GM06990 (cell line): ENCODE results near the gene LGI1.

Experiments used
- DNase-seq: peaks from one replicate; pipeline ENCODE4 v3.0.0-alpha.2; 2011; ENCODE audit not compliant: insufficient read length; ENCODE audit errors: extremely low read depth
- H3K27me3 ChIP-seq: replicated peaks from 2 replicates; pipeline ENCODE4 v1.6.0; 2011; ENCODE audit warnings: low read length; ENCODE audit not compliant: control insufficient read depth, insufficient read depth
- H3K36me3 ChIP-seq: 2 replicates; pipeline ENCODE4 v1.5.1; 2011; ENCODE audit warnings: low read length; ENCODE audit not compliant: control insufficient read depth, insufficient read depth
- H3K4me3 ChIP-seq: replicated peaks from 2 replicates; pipeline ENCODE4 v1.5.1; 2011; ENCODE audit warnings: low read depth, mild to moderate bottlenecking, control low read depth, low read length
- CTCF ChIP-seq: IDR thresholded peaks from 2 replicates; pipeline ENCODE4 v1.5.1; 2011; ENCODE audit warnings: low read length, control low read depth, mild to moderate bottlenecking, inconsistent platforms; ENCODE audit not compliant: insufficient read depth, poor library complexity, severe bottlenecking

LGI1 gene

GRCh38 chr10:93757801-93758507, at the start of gene LGI1:
Gene LGI1, plus strand, starts transcription at chr10:93757936. Its CDS starts 209 bp downstream, at chr10:93758145.
- Histone ChIP-seq H3K4me3 (no peak within 1 kb of the TSS), H3K36me3 (no peaks in the 10 kb centered on the region), H3K27me3 (no peaks in the 10 kb centered on the region)
- DNase-seq, result no peak
- TF ChIP-seq CTCF, result no peak

- TF ChIP-seq CTCF, result no peak
- DNase-seq, result no peak
- H3K4me3 ChIP-seq, result no peak overlapping the region
- H3K27me3 ChIP-seq, result no peaks in the 10 kb centered on the region
- H3K36me3 ChIP-seq, result no peaks in the 10 kb centered on the region
These were observed 47.3 kb upstream of the LGI1 start for GRCh38 chr10:93710333-93710909.

DNA sequence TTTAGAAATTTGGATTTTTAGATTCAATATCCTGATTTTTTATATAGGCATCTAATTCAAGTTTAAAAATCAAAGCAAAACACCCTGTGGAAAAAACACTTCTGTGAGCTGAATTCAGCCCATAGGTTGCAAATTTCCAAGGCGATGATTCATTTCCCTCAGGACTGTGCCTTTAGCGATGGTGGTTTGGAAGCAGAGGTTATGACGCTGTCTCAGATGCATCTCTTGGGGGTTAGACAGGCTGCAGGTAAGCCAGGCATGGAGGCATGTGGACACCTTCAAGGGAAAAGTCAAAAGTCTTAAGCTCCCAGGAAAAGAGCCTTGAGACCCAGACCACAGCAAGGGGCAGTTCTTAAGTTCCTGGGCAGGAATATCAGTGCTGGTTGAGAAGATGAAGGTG, 45.8 kb upstream of the LGI1 start:
- Histone ChIP-seq H3K27me3 (no peaks in the 10 kb centered on the region), H3K36me3 (no peaks in the 10 kb centered on the region), H3K4me3 (no peak overlapping the region)
- DNase-seq, result no peak
- no peak for TF ChIP-seq CTCF

DNA sequence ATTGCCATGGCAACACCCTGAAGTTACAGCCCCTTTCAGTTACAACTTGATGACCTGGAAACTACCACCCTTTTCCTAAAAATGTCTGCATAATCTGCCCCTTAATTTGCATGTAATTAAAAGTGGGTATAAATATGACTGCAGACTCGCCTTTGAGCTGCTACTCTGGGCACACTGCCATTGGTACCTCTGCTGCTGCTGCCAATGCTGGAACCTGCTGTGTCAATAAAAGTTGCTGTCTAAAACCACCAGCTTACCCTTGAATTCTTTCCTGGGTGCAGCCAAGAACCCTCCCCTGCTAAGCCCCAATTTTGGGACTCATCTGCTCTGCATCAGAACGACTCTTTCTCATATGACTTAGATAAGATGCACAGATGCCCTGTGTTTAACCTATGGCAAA, 45.1 kb upstream of the LGI1 start:
- DNase-seq, result no peak
- Histone ChIP-seq H3K36me3 (no peaks in the 10 kb centered on the region), H3K4me3 (no peak overlapping the region), H3K27me3 (no peaks in the 10 kb centered on the region)
- TF ChIP-seq CTCF, result no peak

- peak; percentile 60 for DNase-seq
- Histone ChIP-seq H3K4me3 (no peak overlapping the region), H3K27me3 (no peaks in the 10 kb centered on the region), H3K36me3 (no peaks in the 10 kb centered on the region)
- TF ChIP-seq CTCF, result no peak
These were observed 42.4 kb upstream of the LGI1 start for GRCh38 chr10:93715345-93715744.

GRCh38 chr10:93716766-93717165, 41.0 kb upstream of the LGI1 start:
- no peak overlapping the region for H3K4me3 ChIP-seq
- H3K27me3 ChIP-seq, result no peaks in the 10 kb centered on the region
- no peak for TF ChIP-seq CTCF
- H3K36me3 ChIP-seq, result no peaks in the 10 kb centered on the region
- DNase-seq, result no peak
